ENCODE measurements around the gene GCDH.
"Not testable (repeated sequence)": the region's sequence is repeated elsewhere in the genome, so short reads cannot be mapped to it uniquely, and the experiment has no call there.

The GCDH gene

DNA sequence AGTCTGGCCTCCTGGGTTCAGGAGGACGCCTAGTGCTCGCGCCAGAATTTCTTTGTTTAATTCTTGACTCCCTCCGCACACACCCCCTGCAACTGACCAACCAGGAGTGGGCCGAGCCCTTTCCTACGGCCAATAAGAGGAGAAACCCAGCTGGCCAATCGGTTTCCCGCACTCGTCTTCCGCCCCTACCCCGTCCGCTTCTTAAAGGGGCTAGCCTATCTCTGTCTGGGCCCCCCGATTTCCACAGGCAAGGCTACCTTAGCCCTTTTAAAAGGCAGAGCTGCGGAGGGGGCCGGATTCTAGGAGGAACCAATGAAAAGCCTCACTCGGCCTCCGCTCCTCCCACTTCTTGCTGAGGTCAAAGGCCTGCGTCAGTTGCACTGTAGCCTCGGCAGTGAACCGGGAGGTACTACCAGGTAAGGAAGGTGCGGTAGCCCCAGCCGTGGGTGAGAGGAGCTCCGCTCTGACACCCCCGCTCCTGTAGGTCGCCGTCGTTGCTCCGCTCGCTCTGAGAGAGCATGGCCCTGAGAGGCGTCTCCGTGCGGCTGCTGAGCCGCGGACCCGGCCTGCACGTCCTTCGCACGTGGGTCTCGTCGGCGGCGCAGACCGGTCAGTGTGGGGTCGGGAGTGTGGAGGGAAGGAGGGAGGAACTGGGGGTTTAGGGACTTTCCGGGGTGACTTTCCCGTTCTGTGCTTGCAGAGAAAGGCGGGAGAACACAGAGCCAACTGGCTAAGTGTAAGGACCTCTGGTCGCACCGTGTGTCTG lies at the start of gene GCDH:
Gene GCDH (plus strand): TSS at position 374 of the 766 bp plus-strand sequence. CDS start 145 bp downstream, at position 519.
- peak; percentile 87 for DNase-seq

DNA sequence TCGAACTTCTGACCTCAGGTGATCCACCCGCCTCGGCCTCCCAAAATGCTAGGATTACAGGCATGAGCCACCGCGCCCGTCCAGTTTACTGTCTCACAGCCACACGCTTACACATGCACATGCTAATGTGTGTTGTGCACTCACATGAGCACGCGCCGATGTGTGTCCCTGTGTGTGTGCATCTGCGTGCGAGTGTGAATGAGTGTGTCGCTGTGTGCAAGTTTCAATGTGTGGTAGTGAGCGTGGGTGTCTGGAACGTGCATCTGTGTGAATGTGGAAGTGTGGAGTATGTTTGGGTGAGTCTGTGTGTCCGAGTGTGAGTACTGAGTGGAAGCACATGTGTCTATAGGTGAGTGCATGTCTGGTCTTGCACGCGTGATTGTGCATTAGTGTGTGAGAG lies 48.4 kb upstream of the GCDH start:
- DNase-seq, result no peak

DNA sequence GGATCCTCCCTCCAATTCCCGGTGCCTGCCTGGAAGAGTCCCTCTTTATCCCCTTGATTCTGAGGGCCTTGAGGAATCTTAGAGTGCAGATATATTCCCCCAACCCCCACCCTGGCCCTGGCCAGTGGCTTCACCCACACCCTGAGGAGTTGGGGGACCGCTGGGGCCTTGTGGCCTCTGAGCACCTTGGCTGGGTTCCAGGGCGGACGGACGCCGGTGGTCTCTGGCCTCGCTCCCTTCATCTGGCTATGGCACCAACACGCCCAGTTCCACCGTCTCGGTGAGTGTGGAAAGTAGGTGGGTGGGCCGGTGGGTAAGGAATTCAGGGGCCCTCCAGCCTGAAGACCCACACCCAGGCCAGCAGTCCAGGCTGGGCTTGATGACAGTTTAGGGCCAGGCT lies 47.6 kb upstream of the GCDH start:
- DNase-seq, result no peak

DNA sequence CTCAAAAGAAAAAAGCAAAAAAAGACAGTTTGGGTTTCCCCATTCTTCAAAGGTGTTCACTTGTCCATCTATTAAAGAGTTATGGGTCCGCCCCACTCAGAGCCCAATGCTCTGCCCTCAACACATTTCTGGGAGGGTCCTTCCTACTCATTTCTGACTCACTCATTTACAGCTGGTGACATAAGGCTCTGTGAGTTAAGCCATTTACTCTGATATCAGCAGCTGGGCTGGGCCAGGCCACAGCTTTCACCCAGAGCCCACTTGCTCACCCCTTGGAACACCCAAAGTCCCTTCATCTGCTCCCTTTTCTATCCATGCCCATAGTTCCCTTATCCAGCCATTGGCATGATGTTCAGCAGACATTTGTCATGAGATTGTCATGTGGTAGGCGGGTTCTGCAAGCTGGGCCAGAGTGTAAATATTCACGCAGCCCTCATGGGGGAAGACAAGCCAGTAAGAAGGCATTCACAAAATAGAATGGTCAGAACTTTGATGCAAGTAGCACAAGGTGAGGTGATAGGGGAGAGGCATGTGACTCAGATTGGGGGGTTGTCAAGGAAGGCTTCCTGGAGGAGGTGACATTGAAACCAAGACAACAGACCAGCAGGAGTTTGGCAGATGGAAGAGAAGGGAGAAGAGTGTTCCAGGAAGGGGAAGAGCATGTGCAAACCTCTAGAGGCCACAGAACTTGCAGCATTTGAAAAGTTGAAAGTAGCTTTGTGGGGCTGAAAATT lies 46.8 kb upstream of the GCDH start:
- no peak for DNase-seq

DNA sequence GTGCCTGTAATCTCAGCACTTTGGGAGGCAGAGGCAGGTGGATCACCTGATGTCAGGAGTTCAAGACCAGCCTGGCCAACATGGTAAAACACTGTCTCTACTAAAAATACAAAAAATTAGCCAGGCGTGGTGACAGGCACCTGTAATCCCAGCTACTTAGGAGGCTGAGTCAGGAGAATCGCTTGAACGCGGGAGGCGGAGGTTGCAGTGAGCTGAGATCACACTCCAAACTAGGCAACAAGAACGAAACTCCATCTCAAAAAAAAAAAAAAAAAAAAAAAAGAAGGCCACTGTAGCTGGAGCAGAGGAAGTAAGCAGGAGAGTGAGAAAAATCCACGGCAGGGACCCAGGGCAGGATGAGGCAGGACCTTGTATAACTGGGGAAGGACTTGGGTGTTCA lies 44.3 kb upstream of the GCDH start:
- not testable (repeated sequence) for DNase-seq

DNA sequence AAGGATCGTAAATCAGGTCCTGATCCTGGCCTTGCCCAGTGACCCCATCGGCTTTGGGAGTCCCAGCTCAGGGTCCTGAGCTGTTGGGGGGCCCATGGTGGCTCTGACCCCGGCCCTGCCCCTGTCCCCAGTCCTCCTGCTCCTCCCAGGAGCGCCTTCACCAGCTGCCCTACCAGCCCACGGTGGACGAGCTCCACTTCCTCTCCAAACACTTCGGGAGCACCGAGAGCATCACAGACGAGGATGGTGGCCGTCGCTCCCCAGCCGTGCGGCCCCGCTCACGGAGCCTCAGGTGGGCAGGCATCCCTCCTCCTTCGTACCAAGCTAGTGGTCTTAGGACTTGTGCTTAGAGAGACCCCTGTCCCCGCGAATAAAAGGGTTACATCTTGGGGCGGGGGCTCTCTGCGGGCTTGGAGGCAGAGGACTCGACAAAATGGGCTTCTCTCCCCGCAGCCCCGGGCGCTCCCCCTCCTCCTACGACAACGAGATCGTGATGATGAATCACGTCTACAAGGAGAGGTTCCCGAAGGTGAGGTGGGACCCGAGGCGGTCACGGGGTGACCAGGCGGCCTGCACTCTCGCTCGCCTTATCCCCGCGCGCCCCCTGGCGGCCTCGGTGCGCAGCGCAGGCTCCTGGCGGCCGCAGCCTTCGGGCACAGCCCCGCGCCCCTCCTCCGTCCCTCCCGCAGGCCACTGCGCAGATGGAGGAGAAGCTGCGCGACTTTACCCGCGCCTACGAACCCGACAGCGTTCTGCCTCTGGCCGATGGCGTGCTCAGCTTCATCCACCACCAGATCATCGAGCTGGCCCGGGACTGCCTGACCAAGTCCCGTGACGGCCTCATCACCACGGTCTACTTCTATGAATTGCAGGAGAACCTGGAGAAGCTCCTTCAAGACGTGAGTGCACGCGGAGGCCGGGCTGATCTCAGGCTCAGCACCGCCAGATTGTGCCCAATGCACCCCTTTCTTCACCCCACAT lies 43.5 kb upstream of the GCDH start:
- DNase-seq, result peak; percentile 53

DNA sequence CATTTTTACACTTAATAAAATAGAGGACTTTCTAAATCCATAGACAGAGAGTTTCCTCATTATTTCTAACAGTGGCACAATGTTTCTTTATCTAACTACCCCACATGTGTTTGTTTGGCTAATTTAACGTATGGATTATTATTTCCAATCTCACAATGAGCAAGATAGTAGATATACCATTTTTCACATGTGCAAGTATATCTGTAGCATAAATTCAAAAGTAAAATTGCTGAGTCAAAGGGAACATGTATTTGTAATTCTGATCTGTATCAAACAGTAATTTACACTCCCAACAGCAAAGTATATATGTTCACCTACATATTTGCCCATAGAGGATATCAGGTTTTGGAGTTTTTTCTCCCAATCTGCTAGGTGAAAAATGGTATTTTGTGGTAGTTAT lies 34.3 kb upstream of the GCDH start:
- no peak for DNase-seq

DNA sequence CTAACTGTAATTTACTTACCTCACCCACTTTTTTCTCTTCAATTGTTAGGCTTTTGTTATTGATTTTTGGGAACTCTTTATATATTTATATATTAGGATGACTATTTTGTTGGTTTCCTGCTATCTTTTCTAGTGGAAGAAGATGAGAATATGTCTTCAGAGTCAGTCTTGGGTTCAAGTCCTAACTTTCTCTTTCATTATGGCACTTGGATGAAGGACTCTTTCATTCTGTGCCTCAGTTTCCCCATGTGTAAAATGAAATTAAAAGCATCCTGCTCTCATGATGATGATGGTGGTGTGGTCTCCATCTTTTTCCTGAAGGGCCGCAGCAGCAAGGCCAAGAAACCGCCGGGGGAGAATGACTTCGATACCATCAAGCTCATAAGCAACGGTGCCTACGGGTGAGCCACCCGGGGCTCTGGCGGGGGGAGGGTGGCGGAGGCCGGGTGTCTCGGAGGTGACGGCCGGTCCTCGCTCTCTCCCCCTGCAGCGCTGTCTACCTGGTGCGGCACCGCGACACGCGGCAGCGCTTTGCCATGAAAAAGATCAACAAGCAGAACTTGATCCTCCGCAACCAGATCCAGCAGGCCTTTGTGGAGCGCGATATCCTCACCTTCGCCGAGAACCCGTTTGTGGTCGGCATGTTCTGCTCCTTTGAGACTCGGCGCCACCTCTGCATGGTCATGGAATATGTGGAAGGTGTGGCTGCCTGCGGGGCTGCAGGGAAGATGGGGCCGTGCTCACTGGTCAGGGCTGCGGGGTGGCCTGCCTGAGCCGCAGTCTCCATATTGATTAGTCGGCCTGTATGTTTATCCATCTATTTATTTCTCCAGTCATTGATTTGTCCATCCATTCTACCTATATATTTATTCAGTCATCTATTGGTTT lies 32.7 kb upstream of the GCDH start:
- DNase-seq, result no peak

DNA sequence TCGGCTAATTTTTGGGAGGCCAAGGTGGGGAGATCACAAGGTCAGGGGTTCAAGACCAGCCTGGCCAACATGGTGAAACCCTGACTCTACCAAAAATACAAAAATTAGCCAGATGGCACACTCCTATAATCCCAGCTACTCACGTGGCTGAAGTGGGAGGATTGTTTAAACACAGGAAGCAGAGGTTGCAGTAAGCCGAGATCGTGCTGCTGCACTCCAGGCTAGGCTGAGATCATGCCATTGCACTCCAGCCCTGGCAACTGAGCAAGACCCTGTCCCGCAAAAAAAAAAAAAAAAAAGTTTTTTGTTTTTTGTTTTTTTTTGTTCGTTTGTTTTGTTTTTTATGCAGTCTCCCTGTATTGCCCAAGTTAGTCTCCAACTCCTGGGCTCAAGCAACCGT lies 31.4 kb upstream of the GCDH start:
- no peak for DNase-seq

DNA sequence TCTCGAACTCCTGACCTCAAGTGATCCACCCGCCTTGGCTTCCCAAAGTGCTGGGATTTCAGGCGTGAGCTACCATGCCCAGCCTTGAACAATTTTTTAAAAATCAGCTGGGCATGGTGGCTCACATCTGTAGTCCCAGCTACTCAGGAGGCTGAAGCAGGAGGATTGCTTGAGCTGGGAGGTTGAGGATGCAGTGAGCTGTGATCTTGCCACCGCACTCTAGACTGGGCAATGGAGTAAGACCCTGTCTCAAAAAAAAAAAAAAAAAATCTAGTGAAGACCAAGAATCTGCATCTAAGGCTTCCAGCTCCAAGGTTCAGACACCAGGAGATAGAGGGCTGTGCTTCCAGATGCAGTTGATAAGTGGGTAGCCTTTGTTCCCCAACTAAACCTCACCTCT lies 26.8 kb upstream of the GCDH start:
- no peak for DNase-seq

DNA sequence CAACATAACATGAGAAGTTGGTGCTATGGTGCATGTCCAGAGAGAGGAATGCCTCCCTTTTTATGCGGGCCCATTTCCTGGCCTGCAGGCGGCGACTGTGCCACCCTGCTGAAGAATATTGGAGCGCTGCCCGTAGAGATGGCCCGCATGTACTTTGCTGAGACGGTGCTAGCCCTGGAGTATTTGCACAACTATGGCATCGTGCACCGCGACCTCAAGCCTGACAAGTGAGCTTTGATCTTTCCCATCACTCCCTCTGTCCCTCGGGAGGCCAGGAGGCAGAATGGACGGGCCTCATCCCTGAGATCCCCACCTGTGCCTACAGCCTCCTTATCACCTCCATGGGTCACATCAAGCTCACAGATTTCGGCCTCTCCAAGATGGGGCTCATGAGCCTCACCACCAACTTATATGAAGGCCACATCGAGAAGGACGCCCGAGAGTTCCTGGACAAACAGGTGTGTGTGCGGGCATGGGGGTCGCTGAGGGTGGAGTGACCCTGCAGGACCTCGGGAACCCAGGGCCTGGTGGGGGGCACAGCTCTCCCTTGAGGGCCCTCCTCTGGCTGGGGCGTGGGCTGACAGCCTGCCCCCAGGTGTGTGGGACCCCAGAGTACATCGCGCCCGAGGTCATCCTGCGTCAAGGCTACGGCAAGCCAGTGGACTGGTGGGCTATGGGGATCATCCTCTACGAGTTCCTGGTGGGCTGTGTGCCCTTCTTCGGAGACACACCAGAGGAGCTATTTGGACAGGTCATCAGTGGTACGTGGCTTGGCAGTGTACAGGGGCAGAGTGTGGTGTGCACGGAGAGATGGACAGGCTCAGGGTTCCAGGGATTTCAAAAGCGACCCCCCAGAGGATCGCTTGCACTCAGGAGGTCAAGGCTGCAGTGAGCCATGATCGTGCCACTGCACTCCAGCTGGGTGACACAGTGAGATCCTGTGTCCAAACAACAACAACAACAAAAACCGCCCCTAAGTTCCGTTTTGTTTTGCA lies 25.9 kb upstream of the GCDH start:
- no peak for DNase-seq

DNA sequence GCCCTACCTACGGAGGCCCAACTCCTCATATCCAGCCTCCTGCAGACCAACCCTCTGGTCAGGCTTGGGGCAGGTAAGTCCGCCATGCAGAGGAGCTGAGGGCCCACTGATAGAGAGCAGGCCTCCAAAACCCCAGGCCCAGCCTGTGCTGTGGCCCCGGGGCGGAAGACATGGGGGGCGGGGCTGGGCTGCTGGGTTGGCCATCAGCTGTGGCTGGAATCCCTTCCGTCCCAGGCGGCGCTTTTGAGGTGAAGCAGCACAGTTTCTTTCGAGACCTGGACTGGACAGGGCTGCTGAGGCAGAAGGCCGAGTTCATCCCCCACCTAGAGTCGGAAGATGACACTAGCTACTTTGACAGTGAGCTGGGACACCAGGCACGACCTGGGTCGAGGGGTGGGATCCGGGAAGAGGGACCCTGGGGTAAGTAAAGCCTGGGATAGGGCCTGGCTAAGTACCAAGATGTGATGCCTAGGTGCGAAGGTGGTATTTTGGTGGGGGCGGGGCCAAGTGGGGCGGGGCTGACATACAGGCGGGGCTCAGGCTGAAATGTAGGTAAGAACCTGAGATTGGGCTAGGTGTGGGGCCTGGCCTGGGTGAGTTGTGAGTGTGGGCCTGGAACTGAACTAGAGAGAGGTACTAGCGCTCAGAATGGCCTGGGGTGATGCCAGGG lies 25.1 kb upstream of the GCDH start:
- DNase-seq, result no peak

DNA sequence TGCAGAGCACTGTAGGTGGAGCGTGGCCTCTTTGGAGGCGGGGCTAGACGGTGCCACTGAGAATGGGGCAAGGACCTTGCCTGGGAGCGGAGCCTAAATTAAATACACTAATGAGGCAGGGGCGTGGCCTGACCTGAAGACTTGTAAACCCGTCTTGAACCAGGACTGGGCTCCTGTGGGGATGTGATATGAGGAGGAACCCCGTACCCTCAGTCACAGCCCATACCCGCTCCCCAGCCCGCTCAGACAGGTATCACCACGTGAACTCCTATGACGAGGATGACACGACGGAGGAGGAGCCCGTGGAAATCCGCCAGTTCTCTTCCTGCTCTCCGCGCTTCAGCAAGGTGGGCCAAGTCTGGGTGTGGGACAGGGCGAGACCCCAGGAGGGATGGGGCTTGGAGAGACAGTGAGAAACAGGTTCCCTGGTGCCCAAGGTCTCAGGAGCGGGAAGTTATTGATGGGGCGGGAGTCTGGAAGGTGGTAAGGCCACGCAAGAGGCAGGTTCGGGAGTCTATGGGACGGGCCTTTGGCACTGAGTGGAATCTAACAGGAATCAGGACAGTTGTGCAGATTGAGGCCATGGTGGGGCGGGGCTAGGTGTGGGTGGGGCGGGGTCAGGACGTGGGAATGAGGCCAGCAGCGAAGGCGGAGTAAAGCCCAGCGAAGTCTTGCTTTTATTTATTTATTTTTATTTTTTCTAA lies 24.4 kb upstream of the GCDH start:
- no peak for DNase-seq

DNA sequence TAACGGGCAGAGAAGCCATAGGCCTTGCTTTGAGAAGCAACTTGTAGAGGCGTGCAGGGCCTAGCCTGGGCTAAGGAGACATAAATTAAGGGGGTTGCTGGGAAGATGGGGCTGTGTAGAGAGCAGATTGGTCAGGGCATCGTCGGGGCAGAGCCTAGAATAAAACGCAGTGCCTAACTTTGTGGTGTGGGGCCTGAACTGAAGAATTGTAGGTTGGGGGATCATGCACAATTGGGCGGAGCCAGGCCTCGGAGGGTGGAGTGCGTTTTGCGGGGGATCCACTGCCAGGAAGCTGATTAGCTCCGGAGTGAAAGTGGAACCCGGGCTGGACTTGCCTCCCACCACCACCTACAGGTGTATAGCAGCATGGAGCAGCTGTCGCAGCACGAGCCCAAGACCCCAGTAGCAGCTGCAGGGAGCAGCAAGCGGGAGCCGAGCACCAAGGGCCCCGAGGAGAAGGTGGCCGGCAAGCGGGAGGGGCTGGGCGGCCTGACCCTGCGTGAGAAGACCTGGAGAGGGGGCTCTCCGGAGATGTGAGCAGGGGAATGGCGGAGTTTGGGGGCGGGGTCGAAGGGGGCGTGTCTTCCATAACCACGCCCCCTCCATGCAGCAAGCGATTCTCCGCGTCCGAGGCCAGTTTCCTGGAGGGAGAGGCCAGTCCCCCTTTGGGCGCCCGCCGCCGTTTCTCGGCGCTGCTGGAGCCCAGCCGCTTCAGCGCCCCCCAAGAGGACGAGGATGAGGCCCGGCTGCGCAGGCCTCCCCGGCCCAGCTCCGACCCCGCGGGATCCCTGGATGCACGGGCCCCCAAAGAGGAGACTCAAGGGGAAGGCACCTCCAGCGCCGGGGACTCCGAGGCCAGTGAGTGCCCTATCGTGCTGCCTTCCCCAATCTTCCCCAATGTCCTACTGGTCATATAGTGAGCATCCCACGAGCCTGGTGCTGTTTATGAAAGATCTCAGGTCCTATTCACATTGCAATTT lies 23.6 kb upstream of the GCDH start:
- DNase-seq, result no peak

DNA sequence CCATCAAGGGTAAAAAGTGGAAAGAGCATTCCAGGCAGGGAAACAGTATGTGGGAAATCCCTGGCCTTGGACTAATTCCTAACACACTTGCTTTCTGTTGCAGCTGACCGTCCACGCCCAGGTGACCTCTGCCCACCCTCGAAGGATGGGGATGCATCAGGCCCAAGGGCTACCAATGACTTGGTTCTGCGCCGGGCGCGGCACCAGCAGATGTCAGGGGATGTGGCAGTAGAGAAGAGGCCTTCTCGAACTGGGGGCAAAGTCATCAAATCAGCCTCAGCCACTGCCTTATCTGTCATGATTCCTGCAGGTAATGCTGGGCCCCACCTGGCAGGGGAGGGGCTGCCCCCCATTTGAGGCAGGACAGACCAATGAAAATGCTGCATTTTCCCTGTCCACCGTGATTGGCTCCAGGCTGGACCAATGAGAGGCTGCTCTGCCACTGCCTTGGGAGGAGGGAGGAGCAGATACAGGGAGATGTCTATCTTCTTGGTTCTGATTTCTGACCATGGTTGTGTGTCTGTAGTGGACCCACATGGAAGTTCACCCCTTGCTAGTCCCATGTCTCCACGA lies 22.3 kb upstream of the GCDH start:
- no peak for DNase-seq

DNA sequence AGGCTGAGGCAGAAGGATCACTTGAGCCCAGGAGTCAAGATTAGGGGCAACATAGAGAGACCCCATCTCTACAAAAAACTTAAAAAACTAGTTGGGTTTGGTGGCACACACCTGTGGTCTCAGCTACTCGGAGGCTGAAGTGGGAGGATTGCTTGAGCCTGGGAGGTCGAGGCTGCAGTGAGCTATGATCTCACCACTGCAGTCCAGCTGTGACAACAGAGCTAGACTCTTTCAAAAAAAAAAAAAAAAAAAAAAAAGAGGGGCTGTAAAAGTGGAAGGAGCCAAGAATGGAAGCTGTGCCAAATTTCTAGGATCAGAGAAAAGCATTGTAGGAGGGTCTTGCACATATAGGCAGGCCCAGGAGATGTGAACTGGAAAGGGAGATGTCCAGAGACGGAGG lies 19.3 kb upstream of the GCDH start:
- DNase-seq, result no peak

DNA sequence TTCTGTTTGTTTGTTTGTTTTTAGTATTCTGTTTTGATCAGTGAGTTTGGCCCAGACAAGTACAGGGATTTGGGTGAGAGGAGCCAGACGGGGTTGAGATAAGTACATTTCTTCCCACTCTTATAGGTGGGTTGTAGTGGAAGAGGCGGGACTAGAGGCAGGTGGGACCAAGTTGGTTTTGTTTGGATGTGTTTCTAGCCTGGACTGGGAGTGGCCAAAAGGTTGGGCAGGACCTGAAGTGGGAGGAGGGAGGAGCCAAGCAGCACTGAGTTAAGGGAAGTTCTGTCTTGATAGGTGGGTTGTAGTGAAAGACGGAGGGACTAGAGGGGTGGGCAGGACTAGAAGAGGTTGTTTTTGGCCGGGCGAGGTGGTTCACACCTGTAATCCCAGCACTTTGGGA lies 18.7 kb upstream of the GCDH start:
- no peak for DNase-seq

Data from GOT3 (cell line).